DMS114 treated with DMSO at 0.1 percent for 48 hours (cell line): ENCODE results near the gene PSMC3.
A peak's percentile ranks its signal among the peaks of the same experiment; 100 is the strongest.

ENCODE experiments used
- DNase-seq: peaks from one replicate; lab custom pipeline; 2025; ENCODE audit not compliant: unreplicated experiment; lab: John Stamatoyannopoulos, UW

PSMC3 gene

DNA sequence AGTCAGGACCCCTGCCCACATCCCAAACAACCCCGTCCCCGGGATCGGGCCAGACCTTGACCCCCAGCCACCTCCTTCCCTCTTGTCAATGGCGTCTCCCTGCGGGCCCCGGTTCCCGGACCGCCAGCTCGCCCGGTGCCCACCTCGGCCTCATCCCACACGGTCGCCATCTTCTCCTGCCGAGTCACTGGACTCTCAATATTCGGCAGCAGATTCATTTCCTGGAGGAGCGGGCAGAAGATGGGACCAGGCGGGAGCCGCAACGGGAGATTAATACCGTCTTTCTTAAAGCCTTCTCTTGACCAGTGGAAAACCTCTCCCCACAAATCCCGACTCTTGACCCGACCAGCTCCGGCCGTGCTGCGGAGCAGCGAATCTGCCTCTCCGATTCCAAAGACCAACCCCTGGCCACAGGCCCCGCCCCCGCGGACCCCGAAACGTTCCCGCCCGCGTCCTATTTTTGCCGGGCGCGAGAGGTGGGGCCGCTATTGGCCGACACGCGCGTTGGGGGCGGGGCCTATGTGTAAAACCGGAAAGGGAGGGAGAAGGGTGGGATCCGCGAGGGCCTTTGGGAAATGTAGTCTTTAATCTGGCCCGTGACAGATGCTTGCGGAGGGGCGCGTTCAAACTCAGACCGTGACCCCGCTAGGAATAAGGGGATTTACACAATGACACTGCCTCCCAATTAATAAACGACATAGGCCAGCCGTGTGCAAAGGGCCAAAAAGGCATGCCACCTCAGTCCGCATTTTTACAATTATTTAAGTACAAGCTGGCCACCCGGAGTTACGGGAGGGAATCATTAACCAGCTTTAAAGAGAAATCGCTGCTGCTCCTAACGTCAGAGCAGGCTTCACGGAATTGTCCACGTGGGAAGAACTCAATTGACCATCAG is at the start of gene PSMC3:
PSMC3 (minus strand) TSS at position 378 of the 895 bp plus-strand sequence; CDS start at position 218, 160 bp downstream.
- DNase-seq, result peak; percentile 89

DNA sequence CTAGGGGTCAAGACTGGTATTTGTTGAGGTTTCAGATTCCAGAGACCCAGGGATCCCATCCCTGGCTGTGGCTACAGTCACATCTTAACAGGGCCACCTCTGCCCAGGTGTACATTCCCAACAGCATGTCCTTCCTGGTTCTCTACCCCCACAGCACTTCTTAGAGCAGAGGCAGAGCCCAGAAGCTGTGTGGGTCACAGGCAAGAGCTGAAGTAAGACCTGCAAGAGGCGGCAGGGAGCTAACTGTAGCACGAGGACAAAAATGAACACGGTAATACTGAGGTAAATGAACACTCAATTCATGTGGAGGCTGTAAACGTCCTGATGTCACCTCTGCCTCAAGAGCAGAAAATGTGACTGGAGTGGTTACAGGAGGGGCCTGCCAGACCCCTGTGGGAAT is 44.4 kb upstream of the PSMC3 start:
- DNase-seq, result no peak

DNA sequence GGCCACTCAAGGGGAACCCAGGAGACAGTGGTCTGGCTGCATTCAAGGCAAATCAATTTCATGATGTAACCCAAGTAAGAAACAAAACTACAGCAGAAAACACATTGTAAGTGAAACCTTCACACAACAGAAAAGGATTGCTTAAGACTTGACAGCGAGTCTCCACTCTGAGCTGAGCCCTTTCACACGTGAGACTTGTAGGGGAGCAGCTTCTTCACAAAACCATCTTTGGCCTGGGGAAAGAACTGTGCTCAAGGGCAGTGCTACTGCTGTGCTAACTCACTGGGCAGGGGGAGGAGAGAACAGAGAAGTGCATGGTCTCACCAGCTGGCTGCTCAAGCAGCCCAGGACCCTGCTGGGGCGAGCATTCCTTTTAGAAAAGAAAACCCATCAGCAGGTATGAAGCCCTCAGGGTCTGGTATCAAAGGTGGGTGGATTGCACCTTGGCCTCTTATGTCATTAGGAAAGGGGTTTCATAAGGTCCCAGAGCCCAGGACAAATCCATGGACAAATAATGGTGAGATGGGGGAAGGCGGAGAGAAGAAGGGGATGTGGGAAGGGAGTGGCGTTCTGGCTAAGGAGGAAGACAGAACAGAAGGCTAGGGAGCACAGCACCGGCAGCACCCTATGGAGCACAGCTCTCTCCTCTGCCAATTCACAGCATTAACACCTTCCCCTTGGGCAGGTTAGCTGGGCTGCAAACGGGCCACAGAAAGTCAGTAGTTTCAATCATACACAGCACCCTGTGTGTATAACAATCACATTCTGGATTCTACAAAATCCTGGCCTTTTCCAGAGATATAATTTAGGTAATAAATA is 43.3 kb upstream of the PSMC3 start:
- no peak for DNase-seq

DNA sequence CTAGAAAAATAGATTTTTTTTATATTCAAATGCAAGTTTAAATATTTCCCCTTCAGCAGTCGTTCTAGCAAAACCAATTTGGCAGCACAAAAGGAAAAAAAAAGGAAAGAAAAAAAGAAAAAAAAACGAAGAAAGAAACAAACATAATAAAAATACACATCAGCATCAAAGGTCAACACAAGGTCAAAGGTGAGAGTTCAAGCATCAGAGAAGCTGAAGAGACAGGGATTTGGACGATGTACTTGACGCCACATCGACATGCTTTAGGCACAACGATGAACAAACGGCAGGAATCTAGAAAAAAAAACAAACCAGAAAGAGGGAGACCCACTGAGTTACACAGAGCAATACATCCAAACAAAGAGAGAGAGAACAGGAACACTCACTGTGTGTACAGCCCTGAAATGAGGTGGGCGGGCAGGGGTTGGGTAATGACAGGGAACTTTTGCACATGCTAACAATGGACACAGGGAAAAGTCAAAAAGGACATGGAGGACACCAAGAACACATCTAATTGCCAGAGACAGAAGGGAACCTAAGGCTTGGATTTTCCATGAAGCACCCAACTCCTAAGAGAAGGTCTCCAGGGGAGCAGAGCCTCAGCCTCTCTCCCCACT is 42.5 kb upstream of the PSMC3 start:
- DNase-seq, result no peak

DNA sequence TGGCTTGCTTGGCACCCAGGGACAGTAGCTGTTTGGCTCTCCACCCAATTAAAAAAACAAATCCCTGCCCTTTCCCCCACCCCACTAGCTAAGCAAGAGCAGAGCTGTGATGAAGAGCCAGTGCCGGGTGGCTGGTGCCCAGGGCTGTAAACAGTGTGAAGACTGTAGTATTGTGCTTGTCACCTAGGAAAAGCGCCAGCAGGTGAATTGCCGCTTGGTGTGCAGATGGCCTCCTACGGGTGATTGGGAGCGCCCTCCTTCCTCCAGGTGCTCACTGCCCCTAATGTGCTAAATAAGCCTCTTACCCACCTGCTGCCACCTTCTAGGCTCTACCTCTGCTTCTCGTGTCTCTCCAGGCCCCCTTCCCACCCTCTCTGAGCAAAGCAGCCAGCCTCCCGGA is 41.1 kb upstream of the PSMC3 start:
- no peak for DNase-seq

DNA sequence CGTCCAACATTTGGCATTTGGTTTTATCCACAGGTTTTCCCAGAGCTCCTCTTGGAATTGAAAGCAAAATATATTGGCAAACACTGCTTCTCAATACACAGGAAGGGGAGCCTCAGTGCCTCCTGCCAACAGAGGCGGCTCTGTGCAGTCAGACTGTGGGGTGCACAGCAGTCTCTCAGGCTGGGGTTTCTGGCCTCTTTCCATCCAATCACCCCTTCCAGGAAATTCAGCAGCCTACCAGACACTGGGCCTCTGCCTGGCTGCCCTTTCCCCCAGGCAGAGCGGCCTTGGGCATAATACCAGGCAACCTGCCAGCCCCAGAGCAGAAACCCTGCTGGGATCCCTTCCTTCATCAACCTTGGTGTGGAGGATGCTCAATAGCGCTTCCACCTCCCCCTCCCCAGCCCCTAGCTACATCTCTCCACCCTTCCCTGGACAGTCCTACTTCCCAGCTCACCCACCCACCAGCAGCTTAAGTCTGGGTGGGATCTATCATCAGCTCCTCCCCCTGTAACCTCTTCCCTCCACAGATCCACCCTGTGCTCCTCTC is 40.5 kb upstream of the PSMC3 start:
- no peak for DNase-seq

DNA sequence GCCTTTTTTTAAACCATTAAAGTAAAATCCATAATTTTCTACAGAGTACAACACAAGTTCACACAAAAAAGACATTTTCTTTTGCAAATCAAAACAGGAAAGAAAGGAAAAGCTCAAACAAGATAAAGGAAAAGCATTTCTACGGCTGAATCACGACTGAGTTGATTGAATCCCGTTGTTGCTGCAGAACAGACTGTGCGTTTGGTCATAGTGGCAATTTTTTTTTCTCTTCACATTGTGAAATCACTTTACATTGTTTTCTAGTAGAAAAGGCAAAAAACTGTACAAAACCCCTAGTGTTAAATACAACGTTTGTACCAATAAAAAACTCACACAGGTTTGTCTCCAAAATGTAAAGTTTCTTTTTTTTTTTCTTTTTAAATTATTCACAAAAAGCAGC is 40.0 kb upstream of the PSMC3 start:
- DNase-seq, result no peak

DNA sequence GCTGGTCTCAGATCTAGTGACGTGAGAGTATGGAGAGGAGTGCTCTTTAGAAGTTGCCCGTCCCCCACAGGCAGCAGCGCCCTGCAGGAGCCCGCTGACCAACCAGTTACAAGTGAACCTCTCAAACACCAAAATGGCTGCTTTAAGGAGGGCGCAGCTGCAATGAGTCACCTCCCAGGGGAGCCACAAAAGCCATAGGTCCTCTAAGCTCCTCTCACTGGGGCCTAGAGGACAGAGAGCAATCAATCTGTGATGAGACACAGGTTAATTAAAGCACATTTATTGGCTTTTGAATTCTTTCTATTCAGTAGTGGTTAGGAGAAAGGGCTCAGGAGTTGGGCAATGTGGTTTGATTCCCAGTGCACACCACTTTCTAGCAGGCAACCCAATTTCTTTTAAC is 38.2 kb upstream of the PSMC3 start:
- no peak for DNase-seq

DNA sequence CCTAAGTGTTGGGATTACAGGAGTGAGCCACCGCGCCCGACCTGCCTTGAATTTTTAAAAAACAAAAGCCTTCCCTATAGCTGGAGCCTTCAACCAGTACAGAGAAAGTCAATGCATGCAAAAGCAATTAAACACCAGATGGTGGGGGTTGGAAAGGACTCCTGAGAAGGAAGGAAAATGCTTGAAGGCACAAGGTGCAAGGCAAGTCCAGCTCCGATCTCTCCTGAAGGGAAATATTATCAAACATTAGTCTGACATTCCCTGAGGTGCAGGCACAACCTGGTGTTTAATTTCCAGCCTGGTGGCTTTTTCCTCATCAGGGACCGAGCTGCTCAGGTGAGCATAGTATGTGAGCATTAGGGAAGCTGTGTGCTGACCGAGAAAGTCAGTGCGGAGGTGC is 35.6 kb upstream of the PSMC3 start:
- no peak for DNase-seq

DNA sequence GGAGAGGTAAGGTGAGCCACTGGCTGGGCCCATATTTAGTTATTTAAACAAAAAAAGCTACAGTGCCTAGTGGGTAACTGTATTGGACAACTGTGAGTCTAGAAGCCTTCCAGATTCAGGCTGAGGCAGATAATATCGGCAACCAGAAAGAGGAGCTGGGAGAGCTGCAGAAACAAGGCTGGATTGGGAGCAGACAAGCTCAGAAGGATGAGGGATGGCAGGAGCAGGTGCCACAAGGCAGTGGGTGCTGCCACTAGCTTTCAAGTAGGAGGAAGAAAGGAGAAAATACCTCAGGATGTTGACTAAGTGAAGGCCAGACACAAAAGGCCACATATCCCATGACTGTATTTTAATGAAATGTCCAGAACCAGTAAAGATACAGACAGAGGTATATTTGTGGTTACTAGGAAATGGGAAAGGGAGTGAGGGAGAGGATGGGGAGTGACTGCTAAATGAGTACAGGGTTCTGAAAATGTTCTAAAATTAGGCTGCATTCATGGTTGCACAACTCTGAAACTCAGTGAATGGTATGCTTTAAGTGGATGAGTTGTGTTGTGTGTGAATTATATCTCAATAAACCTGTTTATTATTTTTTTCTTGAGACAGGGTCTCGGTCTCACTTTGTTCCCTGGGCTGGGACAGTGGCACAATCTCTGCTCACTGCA is 34.5 kb upstream of the PSMC3 start:
- no peak for DNase-seq

DNA sequence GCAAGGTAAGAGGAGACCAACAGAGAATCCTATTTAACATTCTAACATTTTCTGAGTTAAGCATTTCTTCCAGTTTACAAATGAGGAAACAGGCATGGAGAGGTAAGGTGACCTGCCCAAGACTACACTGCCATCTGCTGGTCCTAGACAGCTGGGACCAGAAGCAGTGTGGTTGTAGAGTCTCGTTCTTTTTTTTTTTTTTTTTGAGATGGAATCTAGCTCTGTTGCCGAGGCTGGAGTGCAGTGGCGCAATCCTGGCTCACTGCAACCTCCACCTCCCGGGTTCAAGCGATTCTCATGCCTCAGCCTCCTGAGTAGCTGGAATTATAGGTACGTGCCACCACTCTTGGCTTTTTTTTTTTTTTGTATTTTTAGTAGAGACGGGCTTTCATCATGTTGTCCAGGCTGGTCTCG is 28.0 kb upstream of the PSMC3 start:
- peak; percentile 69 for DNase-seq

DNA sequence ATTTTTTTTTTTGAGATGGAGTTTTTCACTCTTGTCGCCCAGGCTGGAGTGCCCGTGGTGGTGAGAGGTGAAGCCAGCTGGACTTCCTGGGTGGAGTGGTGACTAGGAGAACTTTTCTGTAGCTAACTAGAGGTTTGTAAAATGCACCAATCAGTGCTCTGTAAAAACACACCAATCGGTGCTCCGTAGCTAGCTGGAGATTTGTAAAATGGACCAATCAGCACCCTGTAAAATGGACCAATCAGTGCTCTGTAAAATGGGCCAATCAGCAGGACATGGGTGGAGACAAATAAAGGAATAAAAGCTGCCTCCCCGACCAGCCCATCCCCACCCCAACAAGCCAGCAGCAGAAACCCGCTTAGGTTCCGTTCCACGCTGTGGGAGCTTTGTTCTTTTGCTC is 27.1 kb upstream of the PSMC3 start:
- DNase-seq, result no peak

DNA sequence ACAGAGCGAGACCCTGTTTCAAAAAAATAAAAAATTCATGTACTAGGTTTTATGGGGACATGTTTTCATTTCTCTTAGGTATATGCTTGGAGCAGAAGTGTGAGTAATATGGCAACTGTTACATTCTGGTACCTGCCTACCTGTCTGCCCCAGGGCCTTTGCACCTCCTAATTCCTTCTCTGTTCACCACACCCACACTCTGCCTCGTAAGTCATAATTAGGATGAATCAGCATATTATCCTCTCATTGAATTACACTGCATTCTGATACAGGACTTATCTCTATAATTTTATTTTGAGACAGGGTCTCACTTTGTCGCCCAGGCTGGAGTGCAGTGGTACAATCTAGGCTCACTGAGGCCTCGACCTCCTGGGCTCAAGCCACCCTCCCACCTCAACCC is 25.8 kb upstream of the PSMC3 start:
- DNase-seq, result no peak

DNA sequence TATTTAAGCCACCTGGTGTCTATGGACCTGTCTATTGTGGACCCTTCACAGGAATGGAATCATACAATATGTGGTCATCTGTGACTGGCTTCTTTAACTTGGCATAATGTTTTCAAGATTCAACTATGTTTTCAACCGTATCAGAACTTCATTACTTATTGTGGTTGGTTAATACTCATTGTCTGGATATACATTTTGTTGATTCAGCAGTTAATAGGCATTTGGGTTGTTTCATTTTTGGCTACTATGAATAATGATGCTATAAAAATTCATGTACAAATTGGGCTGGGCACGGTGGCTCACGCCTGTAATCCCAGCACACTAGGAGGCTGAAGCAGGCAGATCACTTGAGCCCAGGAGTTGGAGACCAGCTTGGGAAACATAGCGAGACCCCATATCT is 25.2 kb upstream of the PSMC3 start:
- no peak for DNase-seq

DNA sequence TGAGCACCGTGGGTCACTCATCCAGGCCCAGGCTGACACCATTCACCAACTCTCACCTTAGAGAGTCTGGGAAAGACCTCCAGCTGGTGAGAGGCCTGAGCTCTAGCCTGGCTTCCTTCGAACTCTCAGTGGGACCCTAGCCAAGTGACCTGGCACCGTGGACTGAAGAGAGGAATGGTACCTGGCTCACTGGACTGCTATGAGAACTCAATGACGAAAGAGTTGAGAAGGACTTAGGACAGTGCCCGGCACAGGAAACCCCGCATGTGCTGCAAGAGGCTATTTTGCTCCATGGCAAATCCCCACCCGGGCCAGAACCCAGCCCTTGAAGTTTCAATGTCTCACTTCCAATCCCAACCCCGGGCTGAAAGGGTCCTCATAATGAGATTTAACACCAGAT is 23.3 kb upstream of the PSMC3 start:
- no peak for DNase-seq

DNA sequence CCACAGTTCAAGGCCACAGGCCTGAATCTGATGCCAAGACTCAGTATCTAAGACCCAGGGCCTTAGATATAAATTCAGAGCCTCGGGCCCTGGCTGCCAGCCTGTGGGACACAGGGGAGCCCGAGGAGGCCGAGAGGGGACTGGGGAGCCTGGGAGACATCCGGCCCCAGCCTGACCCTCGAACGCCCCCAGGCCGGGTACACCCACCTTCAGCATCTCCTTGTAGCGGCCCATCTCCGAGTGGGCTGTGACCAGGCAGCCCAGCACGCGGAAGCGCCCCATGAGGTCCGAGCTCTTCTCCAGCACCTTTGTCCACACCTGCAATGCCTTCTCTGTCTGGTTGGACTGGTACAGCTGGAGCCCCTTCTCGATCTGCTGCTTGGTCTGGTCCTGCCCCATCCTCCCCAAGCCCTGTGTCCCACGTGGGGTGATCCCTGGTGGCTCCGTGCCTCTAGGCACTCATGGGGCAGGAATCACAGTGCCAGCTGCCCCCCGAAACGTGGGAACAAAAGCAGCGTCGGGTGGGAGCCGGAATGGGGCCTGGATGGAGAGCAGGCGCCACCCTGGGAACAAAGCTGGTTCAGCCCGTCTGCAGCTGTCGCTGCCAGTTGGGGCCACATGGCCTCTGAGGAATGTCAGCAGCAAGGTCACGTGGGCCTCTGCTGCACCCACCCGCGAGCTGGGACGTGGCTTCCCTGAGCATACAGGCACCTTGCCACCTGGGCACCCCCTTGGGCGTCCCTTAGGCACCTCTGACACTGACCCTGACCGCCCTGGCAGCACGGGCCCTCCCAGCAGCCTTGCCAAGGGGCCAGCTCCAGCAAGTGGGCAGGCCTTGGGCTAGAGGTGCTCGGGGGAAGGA is 22.6 kb upstream of the PSMC3 start, which contains the start of gene RAPSN:
RAPSN (minus strand) TSS at position 571 of the 862 bp plus-strand sequence; CDS start at position 399, 172 bp downstream.
- DNase-seq, result no peak

DNA sequence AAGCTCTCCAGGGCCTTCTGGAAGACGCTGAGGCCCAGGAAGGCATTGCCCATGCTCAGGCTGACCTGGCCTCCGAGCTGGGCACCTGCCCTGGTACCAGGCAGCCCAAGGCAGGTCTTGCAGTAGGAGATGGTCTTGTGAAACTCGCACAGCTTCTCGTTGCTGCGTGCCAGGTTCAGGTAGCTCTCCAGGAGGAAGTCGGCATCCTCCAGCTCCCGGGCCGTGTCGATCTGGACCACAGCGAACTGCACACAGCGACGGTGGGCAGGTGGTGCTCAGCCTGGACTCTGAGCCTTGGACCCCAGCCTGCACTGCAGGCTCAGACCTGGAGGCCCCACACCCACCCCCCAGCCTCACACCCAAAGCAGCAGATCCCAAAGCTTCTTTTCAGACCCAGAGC is 21.7 kb upstream of the PSMC3 start:
- no peak for DNase-seq

DNA sequence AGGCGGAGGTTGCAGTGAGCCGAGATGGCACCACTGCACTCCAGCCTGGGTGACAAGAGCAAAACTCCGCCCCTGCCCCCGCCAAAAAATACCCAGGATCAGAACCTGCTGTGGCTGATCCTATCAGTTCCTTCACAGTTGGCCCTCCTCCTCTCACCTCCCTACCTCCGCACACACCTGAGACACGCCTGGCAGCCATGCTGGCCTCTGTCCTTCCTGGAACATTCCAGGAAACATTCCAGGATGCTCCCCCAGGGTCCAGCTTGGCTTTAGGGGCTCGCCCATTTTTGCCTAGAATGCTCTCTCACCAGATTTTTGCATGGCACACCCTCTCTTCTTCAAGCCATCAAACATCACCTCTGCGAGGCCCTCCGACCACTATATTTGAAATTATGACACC is 20.6 kb upstream of the PSMC3 start:
- DNase-seq, result no peak

DNA sequence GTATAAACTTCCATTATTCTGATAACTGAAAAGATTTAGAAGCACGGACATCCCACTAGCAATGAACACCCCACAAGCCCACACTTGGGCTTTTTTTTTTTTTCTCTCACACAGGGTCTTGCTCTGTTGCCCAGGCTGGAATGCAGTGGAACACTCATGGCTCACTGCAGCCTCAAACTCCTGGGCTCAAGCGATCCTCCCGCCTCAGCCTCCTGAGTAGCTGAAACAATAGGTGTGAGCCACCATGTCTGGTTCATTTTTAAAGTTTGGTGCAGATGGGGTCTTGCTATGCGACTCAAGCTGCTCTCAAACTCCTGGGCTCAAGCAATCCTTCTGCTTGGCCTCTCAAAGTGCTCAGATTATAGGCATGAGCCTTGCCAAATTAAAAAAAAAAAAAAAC is 19.6 kb upstream of the PSMC3 start:
- no peak for DNase-seq

DNA sequence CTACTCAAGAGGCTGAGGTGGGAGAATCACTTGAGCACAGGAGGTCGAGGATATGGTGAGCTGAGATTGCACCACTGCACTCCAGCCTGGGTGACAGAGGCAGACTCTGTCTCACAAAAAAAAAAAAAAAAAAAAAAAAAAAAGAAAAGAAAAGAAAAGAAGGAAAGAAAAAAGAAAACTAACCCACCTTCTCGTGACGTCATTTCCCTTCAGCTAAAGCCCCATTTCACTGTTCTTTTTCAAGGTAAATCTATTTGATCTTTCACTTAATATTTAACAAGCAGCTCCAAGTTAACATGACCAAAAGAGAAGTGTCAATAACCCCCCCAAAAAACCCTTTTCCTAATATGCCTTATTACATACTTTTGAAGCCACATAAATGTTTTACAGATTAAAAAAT is 17.6 kb upstream of the PSMC3 start:
- DNase-seq, result no peak
